22Rv1 (cell line): ENCODE data around the gene VAMP7.

Experiments used
- H3K27ac ChIP-seq: fragments of 450-650 bp; 2 replicates; pipeline ENCODE4 v1.5.1; 2017
- CTCF ChIP-seq: fragments of 450-650 bp; IDR thresholded peaks from 2 replicates; pipeline ENCODE4 v1.5.1; 2017; ENCODE audit warnings: mild to moderate bottlenecking
- ZFX ChIP-seq: fragments of 450-650 bp; IDR thresholded peaks from 2 replicates; pipeline ENCODE4 v1.6.1; 2017; ENCODE audit warnings: antibody characterized with exemption, borderline replicate concordance

Gene VAMP7

GRCh38 chrX:155886409-155886808 is 5.3 kb downstream of the VAMP7 start:
- H3K27ac ChIP-seq = no peak overlapping the region
- TF ChIP-seq ZFX (no peak), CTCF (no peak)

GRCh38 chrX:155888139-155888538 is 7.0 kb downstream of the VAMP7 start:
- no peak for TF ChIP-seq CTCF
- TF ChIP-seq ZFX = no peak
- no peak overlapping the region for H3K27ac ChIP-seq

- H3K27ac ChIP-seq = no peak overlapping the region
- TF ChIP-seq ZFX (no peak), CTCF (no peak)
Observed at GRCh38 chrX:155889328-155889727, 8.2 kb downstream of the VAMP7 start.

- TF ChIP-seq CTCF (no peak), ZFX (no peak)
- H3K27ac ChIP-seq = no peak overlapping the region
Observed at GRCh38 chrX:155891446-155892210, 10.5 kb downstream of the VAMP7 start.

- TF ChIP-seq ZFX (no peak), CTCF (no peak)
- no peak overlapping the region for H3K27ac ChIP-seq
Observed at GRCh38 chrX:155893521-155893920, 12.4 kb downstream of the VAMP7 start.

- no peak overlapping the region for H3K27ac ChIP-seq
- TF ChIP-seq ZFX (no peak), CTCF (no peak)
Observed at GRCh38 chrX:155896512-155896911, 15.4 kb downstream of the VAMP7 start.

- no peak overlapping the region for H3K27ac ChIP-seq
- no peak for TF ChIP-seq CTCF
- TF ChIP-seq ZFX = no peak
Observed at GRCh38 chrX:155899366-155899765, 18.2 kb downstream of the VAMP7 start.
